Osteoblast (primary cell): Measurements from ENCODE around the gene SMPD2. TPM values are rescaled to one million over a fixed set of nuclear protein-coding genes. Genes with fewer than 3 reads are reported as not detected.

Source experiments
- DNase-seq: peaks from one replicate; pipeline ENCODE4 v3.0.0; 2011; ENCODE audit warnings: low spot score, mixed read lengths; ENCODE audit not compliant: insufficient read length; ENCODE audit errors: missing footprints
- H2AFZ ChIP-seq: 2 replicates; pipeline ENCODE4 v1.6.0; 2011; ENCODE audit warnings: mild to moderate bottlenecking, low read length
- H3K27ac ChIP-seq: 2 replicates; pipeline ENCODE4 v1.5.1; 2011; ENCODE audit warnings: mild to moderate bottlenecking, low read depth, low read length, moderate library complexity
- H3K27me3 ChIP-seq: 2 replicates; pipeline ENCODE4 v1.6.0; 2012; ENCODE audit warnings: mild to moderate bottlenecking, control low read depth, inconsistent platforms, low read length, moderate library complexity; ENCODE audit not compliant: insufficient read depth
- H3K36me3 ChIP-seq: 2 replicates; pipeline ENCODE4 v1.5.1; 2011; ENCODE audit warnings: mild to moderate bottlenecking, low read length, control low read depth, moderate library complexity; ENCODE audit not compliant: insufficient read depth
- H3K4me1 ChIP-seq: 2 replicates; pipeline ENCODE4 v1.5.1; 2011; ENCODE audit warnings: mild to moderate bottlenecking, low read length, control low read depth, moderate library complexity; ENCODE audit not compliant: insufficient read depth
- H3K4me2 ChIP-seq: 2 replicates; pipeline ENCODE4 v1.6.0; 2011; ENCODE audit warnings: mild to moderate bottlenecking, low read length; ENCODE audit not compliant: insufficient read depth
- H3K4me3 ChIP-seq: fragments of 200-600 bp; sonication (generic); 3 replicates; pipeline ENCODE4 v1.5.1; 2012; ENCODE audit warnings: mild to moderate bottlenecking, low read length, inconsistent platforms; ENCODE audit not compliant: insufficient read depth
- H3K79me2 ChIP-seq: 2 replicates; pipeline ENCODE4 v1.6.0; 2012; ENCODE audit warnings: mild to moderate bottlenecking, low read length, control low read depth, inconsistent platforms; ENCODE audit not compliant: insufficient read depth
- H3K9me3 ChIP-seq: 2 replicates; pipeline ENCODE4 v1.5.1; 2011; ENCODE audit warnings: low read depth, low read length, control low read depth
- H4K20me1 ChIP-seq: 2 replicates; pipeline ENCODE4 v1.6.0; 2012; ENCODE audit warnings: mild to moderate bottlenecking, low read length, control low read depth; ENCODE audit not compliant: insufficient read depth
- CTCF ChIP-seq: IDR thresholded peaks from 2 replicates; pipeline ENCODE4 v1.5.1; 2011; ENCODE audit warnings: mild to moderate bottlenecking, low read depth, low read length, moderate library complexity; ENCODE audit errors: extremely low read depth
- total RNA-seq: library from RNA; depleted of rRNA; stranded (reverse); fragments of >200 nt; gene quantifications from 2 replicates; pipeline ENCODE4 v1.2.3, GENCODE V29; 2012

The SMPD2 gene
- total RNA-seq, 1 donor = 14.8 TPM

GRCh38 chr6:109441069-109441816 is 719 bp downstream of the SMPD2 start:
- Histone ChIP-seq H3K9me3 (no peaks in the 10 kb centered on the region), H4K20me1 (peaks cover 5% of the 10 kb centered on the region), H3K4me2 (peak overlapping the region; percentile 97), H3K4me3 (peak overlapping the region; percentile 91), H3K4me1 (peaks cover 8% of the 10 kb centered on the region), H2AFZ (peak overlapping the region; percentile 97), H3K27me3 (no peaks in the 10 kb centered on the region), H3K27ac (peak overlapping the region; percentile 83), H3K79me2 (no peaks in the 10 kb centered on the region), H3K36me3 (peaks cover 9% of the 10 kb centered on the region)
- peak; percentile 22 for TF ChIP-seq CTCF
- DNase-seq = peak; percentile 94

- peak; percentile 23 for DNase-seq
- H3K27me3 ChIP-seq = no peaks in the 10 kb centered on the region
- no peak overlapping the region for H3K27ac ChIP-seq
- peaks cover 9% of the 10 kb centered on the region for H3K36me3 ChIP-seq
- peaks cover 8% of the 10 kb centered on the region for H3K4me1 ChIP-seq
- no peak overlapping the region for H3K4me3 ChIP-seq
- no peaks in the 10 kb centered on the region for H3K79me2 ChIP-seq
- H4K20me1 ChIP-seq = peaks cover 5% of the 10 kb centered on the region
- no peak overlapping the region for H3K4me2 ChIP-seq
- no peak for TF ChIP-seq CTCF
- no peak overlapping the region for H2AFZ ChIP-seq
- H3K9me3 ChIP-seq = no peaks in the 10 kb centered on the region
These were observed 1.9 kb downstream of the SMPD2 start for GRCh38 chr6:109442393-109442924.

GRCh38 chr6:109443425-109443950 is 3.0 kb downstream of the SMPD2 start:
- TF ChIP-seq CTCF = no peak
- Histone ChIP-seq H3K79me2 (no peaks in the 10 kb centered on the region), H3K4me3 (no peak overlapping the region), H3K27me3 (no peaks in the 10 kb centered on the region), H3K36me3 (peaks cover 9% of the 10 kb centered on the region), H3K9me3 (no peaks in the 10 kb centered on the region), H4K20me1 (peaks cover 5% of the 10 kb centered on the region), H3K27ac (no peak overlapping the region), H2AFZ (no peak overlapping the region), H3K4me2 (no peak overlapping the region), H3K4me1 (peaks cover 8% of the 10 kb centered on the region)
- DNase-seq = peak; percentile 81

GRCh38 chr6:109445382-109445781 is 4.9 kb downstream of the SMPD2 start:
- H4K20me1 ChIP-seq = peaks cover 5% of the 10 kb centered on the region
- no peak overlapping the region for H3K4me3 ChIP-seq
- no peaks in the 10 kb centered on the region for H3K27me3 ChIP-seq
- H3K27ac ChIP-seq = no peak overlapping the region
- peaks cover 8% of the 10 kb centered on the region for H3K4me1 ChIP-seq
- peak; percentile 13 for TF ChIP-seq CTCF
- no peaks in the 10 kb centered on the region for H3K9me3 ChIP-seq
- DNase-seq = peak; percentile 17
- H3K36me3 ChIP-seq = peaks cover 9% of the 10 kb centered on the region
- H2AFZ ChIP-seq = no peak overlapping the region
- H3K4me2 ChIP-seq = no peak overlapping the region
- H3K79me2 ChIP-seq = no peaks in the 10 kb centered on the region
